SK-N-SH (cell line): ENCODE results near the gene TPPP.
"Not testable (repeated sequence)": the region's sequence is repeated elsewhere in the genome, so short reads cannot be mapped to it uniquely, and the experiment has no call there.

Experiments used
- EZH2phosphoT487 ChIP-seq: fragments of 200-600 bp; sonication (generic); IDR thresholded peaks from 2 replicates; pipeline ENCODE4 v1.6.1; 2017; ENCODE audit warnings: low read depth, mixed run types, mild to moderate bottlenecking, antibody characterized with exemption, moderate library complexity, borderline replicate concordance
- JUND ChIP-seq: IDR thresholded peaks from 2 replicates; pipeline ENCODE4 v1.4.0; 2012
- TCF12 ChIP-seq: IDR thresholded peaks from 2 replicates; pipeline ENCODE4 v1.4.0; 2012
- TEAD4 ChIP-seq: IDR thresholded peaks from 2 replicates; pipeline ENCODE4 v1.4.0; 2012; ENCODE audit warnings: mild to moderate bottlenecking, borderline replicate concordance; ENCODE audit not compliant: insufficient read depth
- TF ChIP-seq, protein P1 (sequence below): IDR thresholded peaks from 2 replicates; pipeline ENCODE4 v1.4.0; 2012; ENCODE audit warnings: low read depth
- TF ChIP-seq, protein P2 (sequence below): fragments of 200-600 bp; sonication (generic); IDR thresholded peaks from 2 replicates; pipeline ENCODE4 v1.6.1; 2017; ENCODE audit warnings: antibody characterized with exemption, mild to moderate bottlenecking, moderate library complexity

DNA sequence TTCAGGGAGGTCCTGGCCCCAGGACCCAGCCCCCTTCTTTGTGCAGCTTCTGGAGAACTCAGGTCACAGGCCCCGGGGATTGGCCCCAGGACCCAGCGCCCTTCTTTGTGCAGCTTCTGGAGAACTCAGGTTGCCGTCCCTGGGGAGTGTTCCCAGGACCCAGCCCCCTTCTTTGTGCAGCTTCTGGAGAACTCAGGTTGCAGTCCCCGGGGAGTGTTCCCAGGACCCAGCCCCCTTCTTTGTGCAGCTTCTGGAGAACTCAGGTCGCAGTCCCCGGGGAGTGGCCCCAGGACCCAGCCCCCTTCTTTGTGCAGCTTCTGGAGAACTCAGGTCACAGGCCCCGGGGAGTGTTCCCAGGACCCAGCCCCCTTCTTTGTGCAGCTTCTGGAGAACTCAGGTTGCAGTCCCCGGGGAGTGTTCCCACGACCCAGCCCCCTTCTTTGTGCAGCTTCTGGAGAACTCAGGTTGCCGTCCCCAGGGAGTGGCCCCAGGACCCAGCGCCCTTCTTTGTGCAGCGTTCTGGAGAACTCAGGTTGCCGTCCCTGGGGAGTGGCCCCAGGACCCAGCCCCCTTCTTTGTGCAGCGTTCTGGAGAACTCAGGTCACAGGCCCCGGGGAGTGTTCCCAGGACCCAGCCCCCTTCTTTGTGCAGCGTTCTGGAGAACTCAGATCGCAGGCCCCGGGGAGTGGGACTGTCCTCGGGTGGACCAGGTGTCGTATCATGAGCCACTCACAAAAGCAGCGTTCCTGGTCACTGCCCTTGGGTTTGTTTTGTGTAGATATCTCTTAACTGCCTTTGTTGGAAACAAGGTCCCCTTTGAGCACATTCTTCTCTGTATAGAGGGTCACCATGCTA lies 64.6 kb downstream of the TPPP start:
- TF ChIP-seq, protein P1, sequence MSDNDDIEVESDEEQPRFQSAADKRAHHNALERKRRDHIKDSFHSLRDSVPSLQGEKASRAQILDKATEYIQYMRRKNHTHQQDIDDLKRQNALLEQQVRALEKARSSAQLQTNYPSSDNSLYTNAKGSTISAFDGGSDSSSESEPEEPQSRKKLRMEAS: not testable (repeated sequence)
- not testable (repeated sequence) for TF ChIP-seq TCF12, JUND, TEAD4, EZH2phosphoT487
- TF ChIP-seq, protein P2, sequence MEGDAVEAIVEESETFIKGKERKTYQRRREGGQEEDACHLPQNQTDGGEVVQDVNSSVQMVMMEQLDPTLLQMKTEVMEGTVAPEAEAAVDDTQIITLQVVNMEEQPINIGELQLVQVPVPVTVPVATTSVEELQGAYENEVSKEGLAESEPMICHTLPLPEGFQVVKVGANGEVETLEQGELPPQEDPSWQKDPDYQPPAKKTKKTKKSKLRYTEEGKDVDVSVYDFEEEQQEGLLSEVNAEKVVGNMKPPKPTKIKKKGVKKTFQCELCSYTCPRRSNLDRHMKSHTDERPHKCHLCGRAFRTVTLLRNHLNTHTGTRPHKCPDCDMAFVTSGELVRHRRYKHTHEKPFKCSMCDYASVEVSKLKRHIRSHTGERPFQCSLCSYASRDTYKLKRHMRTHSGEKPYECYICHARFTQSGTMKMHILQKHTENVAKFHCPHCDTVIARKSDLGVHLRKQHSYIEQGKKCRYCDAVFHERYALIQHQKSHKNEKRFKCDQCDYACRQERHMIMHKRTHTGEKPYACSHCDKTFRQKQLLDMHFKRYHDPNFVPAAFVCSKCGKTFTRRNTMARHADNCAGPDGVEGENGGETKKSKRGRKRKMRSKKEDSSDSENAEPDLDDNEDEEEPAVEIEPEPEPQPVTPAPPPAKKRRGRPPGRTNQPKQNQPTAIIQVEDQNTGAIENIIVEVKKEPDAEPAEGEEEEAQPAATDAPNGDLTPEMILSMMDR: not testable (repeated sequence)
